Measurements from ENCODE around the gene SORCS2. TPM values are rescaled to one million over a fixed set of nuclear protein-coding genes. Genes with fewer than 3 reads are reported as not detected.

The SORCS2 gene
- polyA plus RNA-seq, 1 donor from 2014 or later: 1.0 TPM

GRCh38 chr4:7224001-7224400, 31.7 kb downstream of the SORCS2 start:
- no peaks in the 10 kb centered on the region for H4K20me1 ChIP-seq (ENCODE audit: insufficient read depth)
- H3K4me3 ChIP-seq (ENCODE audit: low read length): no peak overlapping the region
- H3K27ac ChIP-seq (ENCODE audit: low read length): no peak overlapping the region
- no peaks in the 10 kb centered on the region for H3K27me3 ChIP-seq (ENCODE audit: insufficient read depth, low read depth, low read length)
- H2AFZ ChIP-seq (ENCODE audit: low read depth, low read length): no peak overlapping the region
- no peaks in the 10 kb centered on the region for H3K79me2 ChIP-seq (replicated peaks; ENCODE audit: insufficient read depth, low read length)
- TF ChIP-seq REST (IDR thresholded peaks at IDR 0.05; ENCODE audit: borderline replicate concordance) (no peak), POLR2AphosphoS5 (IDR thresholded peaks at IDR 0.05) (no peak), SMC3 (conservative IDR thresholded peaks at IDR 0.05; ENCODE audit: poor library complexity) (no peak), RAD21 (conservative IDR thresholded peaks at IDR 0.05) (no peak), EZH2 (IDR thresholded peaks at IDR 0.05; ENCODE audit: borderline replicate concordance, insufficient read depth, low read length, poor library complexity, severe bottlenecking) (no peak), TAF1 (IDR thresholded peaks at IDR 0.05; ENCODE audit: low read depth) (no peak), MXI1 (conservative IDR thresholded peaks at IDR 0.05; ENCODE audit: poor library complexity, severe bottlenecking) (no peak), EP300 (conservative IDR thresholded peaks at IDR 0.05; ENCODE audit: poor library complexity, severe bottlenecking) (no peak)
- TF ChIP-seq, protein P1, sequence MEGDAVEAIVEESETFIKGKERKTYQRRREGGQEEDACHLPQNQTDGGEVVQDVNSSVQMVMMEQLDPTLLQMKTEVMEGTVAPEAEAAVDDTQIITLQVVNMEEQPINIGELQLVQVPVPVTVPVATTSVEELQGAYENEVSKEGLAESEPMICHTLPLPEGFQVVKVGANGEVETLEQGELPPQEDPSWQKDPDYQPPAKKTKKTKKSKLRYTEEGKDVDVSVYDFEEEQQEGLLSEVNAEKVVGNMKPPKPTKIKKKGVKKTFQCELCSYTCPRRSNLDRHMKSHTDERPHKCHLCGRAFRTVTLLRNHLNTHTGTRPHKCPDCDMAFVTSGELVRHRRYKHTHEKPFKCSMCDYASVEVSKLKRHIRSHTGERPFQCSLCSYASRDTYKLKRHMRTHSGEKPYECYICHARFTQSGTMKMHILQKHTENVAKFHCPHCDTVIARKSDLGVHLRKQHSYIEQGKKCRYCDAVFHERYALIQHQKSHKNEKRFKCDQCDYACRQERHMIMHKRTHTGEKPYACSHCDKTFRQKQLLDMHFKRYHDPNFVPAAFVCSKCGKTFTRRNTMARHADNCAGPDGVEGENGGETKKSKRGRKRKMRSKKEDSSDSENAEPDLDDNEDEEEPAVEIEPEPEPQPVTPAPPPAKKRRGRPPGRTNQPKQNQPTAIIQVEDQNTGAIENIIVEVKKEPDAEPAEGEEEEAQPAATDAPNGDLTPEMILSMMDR (IDR thresholded peaks at IDR 0.05; ENCODE audit: poor library complexity, severe bottlenecking): no peak
- no peaks in the 10 kb centered on the region for H3F3A ChIP-seq (ENCODE audit: insufficient read depth, low read length, poor library complexity, severe bottlenecking)
- no peaks in the 10 kb centered on the region for H3K36me3 ChIP-seq (ENCODE audit: insufficient read depth, low read length)
- H3K9me3 ChIP-seq (ENCODE audit: low read length): no peaks in the 10 kb centered on the region
- no peak overlapping the region for H3K4me2 ChIP-seq (ENCODE audit: low read length)
- no peaks in the 10 kb centered on the region for H3K9me2 ChIP-seq (ENCODE audit: insufficient read depth, low read length)
- no peak overlapping the region for H3K9ac ChIP-seq (ENCODE audit: low read length)

- H3K27me3 ChIP-seq (ENCODE audit: insufficient read depth, low read depth, low read length): no peaks in the 10 kb centered on the region
- H3K4me3 ChIP-seq (ENCODE audit: low read length): no peak overlapping the region
- no peaks in the 10 kb centered on the region for H3K36me3 ChIP-seq (ENCODE audit: insufficient read depth, low read length)
- TF ChIP-seq REST (IDR thresholded peaks at IDR 0.05; ENCODE audit: borderline replicate concordance) (no peak), SMC3 (conservative IDR thresholded peaks at IDR 0.05; ENCODE audit: poor library complexity) (no peak), RAD21 (conservative IDR thresholded peaks at IDR 0.05) (no peak), MXI1 (conservative IDR thresholded peaks at IDR 0.05; ENCODE audit: poor library complexity, severe bottlenecking) (no peak), POLR2AphosphoS5 (IDR thresholded peaks at IDR 0.05) (no peak), TAF1 (IDR thresholded peaks at IDR 0.05; ENCODE audit: low read depth) (no peak), EZH2 (IDR thresholded peaks at IDR 0.05; ENCODE audit: borderline replicate concordance, insufficient read depth, low read length, poor library complexity, severe bottlenecking) (no peak), EP300 (conservative IDR thresholded peaks at IDR 0.05; ENCODE audit: poor library complexity, severe bottlenecking) (no peak)
- TF ChIP-seq, protein P1 (IDR thresholded peaks at IDR 0.05; ENCODE audit: poor library complexity, severe bottlenecking): no peak
- H3K79me2 ChIP-seq (replicated peaks; ENCODE audit: insufficient read depth, low read length): no peaks in the 10 kb centered on the region
- no peak overlapping the region for H3K9ac ChIP-seq (ENCODE audit: low read length)
- H4K20me1 ChIP-seq (ENCODE audit: insufficient read depth): no peaks in the 10 kb centered on the region
- no peaks in the 10 kb centered on the region for H3F3A ChIP-seq (ENCODE audit: insufficient read depth, low read length, poor library complexity, severe bottlenecking)
- H3K9me3 ChIP-seq (ENCODE audit: low read length): no peaks in the 10 kb centered on the region
- no peak overlapping the region for H2AFZ ChIP-seq (ENCODE audit: low read depth, low read length)
- no peaks in the 10 kb centered on the region for H3K9me2 ChIP-seq (ENCODE audit: insufficient read depth, low read length)
- H3K27ac ChIP-seq (ENCODE audit: low read length): no peak overlapping the region
- H3K4me2 ChIP-seq (ENCODE audit: low read length): no peak overlapping the region
These were observed 32.7 kb downstream of the SORCS2 start for GRCh38 chr4:7224878-7225533.

All from neural cell (in vitro differentiated cells).